BLaER1 (cell line): ENCODE data around the gene GRIN2A.
A peak's percentile ranks its signal among the peaks of the same experiment; 100 is the strongest.

Experiments
- H3K27ac ChIP-seq: shearing (Covaris generic); formaldehyde crosslinking; 2 replicates; pipeline ENCODE4 v1.8.1; 2022
- H3K27me3 ChIP-seq: shearing (Covaris generic); formaldehyde crosslinking; 2 replicates; pipeline ENCODE4 v1.8.1; 2022
- H3K36me3 ChIP-seq: shearing (Covaris generic); formaldehyde crosslinking; 2 replicates; pipeline ENCODE4 v1.8.1; 2022
- H3K4me1 ChIP-seq: shearing (Covaris generic); formaldehyde crosslinking; 2 replicates; pipeline ENCODE4 v1.8.1; 2022
- H3K4me2 ChIP-seq: shearing (Covaris generic); formaldehyde crosslinking; 2 replicates; pipeline ENCODE4 v1.8.1; 2022
- H3K4me3 ChIP-seq: shearing (Covaris generic); formaldehyde crosslinking; 2 replicates; pipeline ENCODE4 v1.8.1; 2022
- H3K9ac ChIP-seq: shearing (Covaris generic); formaldehyde crosslinking; 2 replicates; pipeline ENCODE4 v1.8.1; 2022
- H3K9me3 ChIP-seq: shearing (Covaris generic); formaldehyde crosslinking; 2 replicates; pipeline ENCODE4 v1.8.1; 2022
- H4K20me1 ChIP-seq: shearing (Covaris generic); formaldehyde crosslinking; 2 replicates; pipeline ENCODE4 v1.8.1; 2022
- Cebpa-rat ChIP-seq: shearing (Covaris generic); IDR thresholded peaks from 2 replicates; pipeline ENCODE4 v1.8.1; 2022

The GRIN2A gene

GRCh38 chr16:10218490-10219206 is 36.4 kb upstream of the GRIN2A start:
- no peak for TF ChIP-seq Cebpa-rat
- H3K36me3 ChIP-seq: no peaks in the 10 kb centered on the region
- H3K27me3 ChIP-seq: no peaks in the 10 kb centered on the region
- no peaks in the 10 kb centered on the region for H3K9me3 ChIP-seq
- peak overlapping the region; percentile 8; the same call in 1 of the 2 replicates for H3K4me2 ChIP-seq
- no peak overlapping the region for H3K9ac ChIP-seq
- no peak overlapping the region for H3K27ac ChIP-seq
- H3K4me3 ChIP-seq: no peak overlapping the region
- no peaks in the 10 kb centered on the region for H4K20me1 ChIP-seq
- H3K4me1 ChIP-seq: peaks cover 50% of the 10 kb centered on the region

GRCh38 chr16:10213748-10214147 is 31.5 kb upstream of the GRIN2A start:
- Histone ChIP-seq H3K4me2 (no peak overlapping the region), H3K9ac (no peak overlapping the region), H4K20me1 (no peaks in the 10 kb centered on the region), H3K4me3 (no peak overlapping the region), H3K4me1 (peaks cover 6% of the 10 kb centered on the region), H3K27ac (no peak overlapping the region), H3K9me3 (no peaks in the 10 kb centered on the region), H3K36me3 (no peaks in the 10 kb centered on the region), H3K27me3 (no peaks in the 10 kb centered on the region)
- no peak for TF ChIP-seq Cebpa-rat

GRCh38 chr16:10210944-10211343 is 28.7 kb upstream of the GRIN2A start:
- H4K20me1 ChIP-seq: no peaks in the 10 kb centered on the region

GRCh38 chr16:10206865-10207264 is 24.6 kb upstream of the GRIN2A start:
- no peak for TF ChIP-seq Cebpa-rat

More at GRCh38 chr16:10210944-10211343, 28.7 kb upstream of the GRIN2A start:
- Histone ChIP-seq H3K36me3 (no peaks in the 10 kb centered on the region), H3K4me1 (no peaks in the 10 kb centered on the region), H3K27ac (no peak overlapping the region), H3K4me2 (no peak overlapping the region), H3K27me3 (no peaks in the 10 kb centered on the region), H3K4me3 (no peak overlapping the region), H3K9me3 (no peaks in the 10 kb centered on the region), H3K9ac (no peak overlapping the region)
- no peak for TF ChIP-seq Cebpa-rat

GRCh38 chr16:10206215-10206614 is 24.0 kb upstream of the GRIN2A start:
- no peak overlapping the region for H3K4me3 ChIP-seq
- no peak overlapping the region for H3K27ac ChIP-seq
- no peak for TF ChIP-seq Cebpa-rat

More at GRCh38 chr16:10206865-10207264, 24.6 kb upstream of the GRIN2A start:
- Histone ChIP-seq H3K4me3 (no peak overlapping the region), H3K36me3 (no peaks in the 10 kb centered on the region), H3K27ac (no peak overlapping the region), H4K20me1 (no peaks in the 10 kb centered on the region), H3K4me1 (no peaks in the 10 kb centered on the region), H3K9me3 (peaks cover 7% of the 10 kb centered on the region; the same call in 1 of the 2 replicates), H3K9ac (no peak overlapping the region), H3K27me3 (no peaks in the 10 kb centered on the region), H3K4me2 (no peak overlapping the region)

GRCh38 chr16:10205688-10206087 is 23.5 kb upstream of the GRIN2A start:
- H3K27ac ChIP-seq: no peak overlapping the region
- H3K4me1 ChIP-seq: no peaks in the 10 kb centered on the region
- H3K4me3 ChIP-seq: no peak overlapping the region
- peaks cover 7% of the 10 kb centered on the region; the same call in 1 of the 2 replicates for H3K9me3 ChIP-seq
- no peak overlapping the region for H3K4me2 ChIP-seq
- TF ChIP-seq Cebpa-rat: no peak
- no peaks in the 10 kb centered on the region for H4K20me1 ChIP-seq
- H3K36me3 ChIP-seq: no peaks in the 10 kb centered on the region
- no peak overlapping the region for H3K9ac ChIP-seq
- H3K27me3 ChIP-seq: no peaks in the 10 kb centered on the region

More at GRCh38 chr16:10206215-10206614, 24.0 kb upstream of the GRIN2A start:
- Histone ChIP-seq H3K27me3 (no peaks in the 10 kb centered on the region), H3K9me3 (peaks cover 7% of the 10 kb centered on the region; the same call in 1 of the 2 replicates), H3K9ac (no peak overlapping the region), H3K36me3 (no peaks in the 10 kb centered on the region), H3K4me1 (no peaks in the 10 kb centered on the region), H3K4me2 (no peak overlapping the region), H4K20me1 (no peaks in the 10 kb centered on the region)

- no peak for TF ChIP-seq Cebpa-rat
- Histone ChIP-seq H3K4me1 (no peaks in the 10 kb centered on the region), H3K27me3 (no peaks in the 10 kb centered on the region), H3K27ac (no peak overlapping the region), H3K36me3 (no peaks in the 10 kb centered on the region), H3K9me3 (peaks cover 7% of the 10 kb centered on the region; the same call in 1 of the 2 replicates), H4K20me1 (no peaks in the 10 kb centered on the region), H3K9ac (no peak overlapping the region), H3K4me2 (no peak overlapping the region), H3K4me3 (no peak overlapping the region)
Observed at GRCh38 chr16:10202649-10203048, 20.4 kb upstream of the GRIN2A start.

GRCh38 chr16:10200637-10201586 is 18.7 kb upstream of the GRIN2A start:
- no peak overlapping the region for H3K27ac ChIP-seq
- no peaks in the 10 kb centered on the region for H4K20me1 ChIP-seq
- TF ChIP-seq Cebpa-rat: no peak
- H3K36me3 ChIP-seq: no peaks in the 10 kb centered on the region
- H3K9ac ChIP-seq: no peak overlapping the region
- no peak overlapping the region for H3K4me3 ChIP-seq
- peaks cover 7% of the 10 kb centered on the region; the same call in 1 of the 2 replicates for H3K9me3 ChIP-seq
- H3K27me3 ChIP-seq: no peaks in the 10 kb centered on the region
- no peaks in the 10 kb centered on the region for H3K4me1 ChIP-seq
- H3K4me2 ChIP-seq: no peak overlapping the region

- no peak overlapping the region for H3K4me3 ChIP-seq
- H3K27me3 ChIP-seq: no peaks in the 10 kb centered on the region
- TF ChIP-seq Cebpa-rat: no peak
- H3K4me2 ChIP-seq: no peak overlapping the region
- H3K36me3 ChIP-seq: no peaks in the 10 kb centered on the region
- H4K20me1 ChIP-seq: no peaks in the 10 kb centered on the region
- H3K9me3 ChIP-seq: peaks cover 4% of the 10 kb centered on the region; the same call in 1 of the 2 replicates
- no peak overlapping the region for H3K9ac ChIP-seq
- no peak overlapping the region for H3K27ac ChIP-seq
- no peaks in the 10 kb centered on the region for H3K4me1 ChIP-seq
Observed at GRCh38 chr16:10196999-10197398, 14.8 kb upstream of the GRIN2A start.

GRCh38 chr16:10191096-10191495 is 8.9 kb upstream of the GRIN2A start:
- H4K20me1 ChIP-seq: no peaks in the 10 kb centered on the region
- no peak overlapping the region for H3K4me3 ChIP-seq
- no peak for TF ChIP-seq Cebpa-rat
- H3K27ac ChIP-seq: no peak overlapping the region
- H3K9ac ChIP-seq: no peak overlapping the region
- H3K4me1 ChIP-seq: no peaks in the 10 kb centered on the region
- H3K4me2 ChIP-seq: no peak overlapping the region
- H3K9me3 ChIP-seq: peaks cover 4% of the 10 kb centered on the region; the same call in 1 of the 2 replicates
- H3K27me3 ChIP-seq: no peaks in the 10 kb centered on the region
- no peaks in the 10 kb centered on the region for H3K36me3 ChIP-seq
